ENCODE data around the gene RPL31.

Gene RPL31

DNA sequence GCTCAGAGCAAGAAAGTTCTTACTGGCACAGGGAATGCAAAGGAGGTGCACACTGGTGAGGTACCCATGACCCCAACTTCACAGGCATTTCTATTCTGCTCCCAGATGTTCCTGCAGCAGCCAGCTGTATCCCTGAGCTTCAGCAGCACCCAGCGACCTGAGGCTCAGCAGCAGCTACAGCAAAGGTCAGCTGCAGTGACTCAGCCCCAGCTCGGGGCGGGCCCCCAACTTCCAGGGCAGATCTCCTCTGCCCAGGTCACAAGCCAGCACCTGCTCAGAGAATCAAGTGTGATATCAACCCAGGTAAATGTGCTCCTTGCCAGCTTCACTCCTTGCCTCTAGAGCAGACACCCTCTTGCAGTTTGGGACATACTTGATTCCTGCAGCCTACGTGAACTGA lies 14.1 kb upstream of the RPL31 start:
- no peak for ATAC-seq
- TF ChIP-seq BACH2 (CRISPR knock-in tag; IDR thresholded peaks at IDR 0.05; ENCODE audit: borderline replicate concordance) (no peak), TOX (CRISPR knock-in tag; IDR thresholded peaks at IDR 0.05; ENCODE audit: borderline replicate concordance) (no peak), ZFP3 (CRISPR knock-in tag; IDR thresholded peaks at IDR 0.05) (no peak), ARNTL (CRISPR knock-in tag; IDR thresholded peaks at IDR 0.05; ENCODE audit: borderline replicate concordance, low read depth) (no peak), ZNF8 (CRISPR knock-in tag; IDR thresholded peaks at IDR 0.05) (no peak), SNAI2 (CRISPR knock-in tag; IDR thresholded peaks at IDR 0.05) (no peak), GLIS3 (CRISPR knock-in tag; IDR thresholded peaks at IDR 0.05) (no peak), CSDC2 (CRISPR knock-in tag; IDR thresholded peaks at IDR 0.05) (no peak), RARB (CRISPR knock-in tag; IDR thresholded peaks at IDR 0.05) (no peak), POU6F1 (CRISPR knock-in tag; IDR thresholded peaks at IDR 0.05; ENCODE audit: borderline replicate concordance, low read depth) (no peak)
- TF ChIP-seq, protein P1, sequence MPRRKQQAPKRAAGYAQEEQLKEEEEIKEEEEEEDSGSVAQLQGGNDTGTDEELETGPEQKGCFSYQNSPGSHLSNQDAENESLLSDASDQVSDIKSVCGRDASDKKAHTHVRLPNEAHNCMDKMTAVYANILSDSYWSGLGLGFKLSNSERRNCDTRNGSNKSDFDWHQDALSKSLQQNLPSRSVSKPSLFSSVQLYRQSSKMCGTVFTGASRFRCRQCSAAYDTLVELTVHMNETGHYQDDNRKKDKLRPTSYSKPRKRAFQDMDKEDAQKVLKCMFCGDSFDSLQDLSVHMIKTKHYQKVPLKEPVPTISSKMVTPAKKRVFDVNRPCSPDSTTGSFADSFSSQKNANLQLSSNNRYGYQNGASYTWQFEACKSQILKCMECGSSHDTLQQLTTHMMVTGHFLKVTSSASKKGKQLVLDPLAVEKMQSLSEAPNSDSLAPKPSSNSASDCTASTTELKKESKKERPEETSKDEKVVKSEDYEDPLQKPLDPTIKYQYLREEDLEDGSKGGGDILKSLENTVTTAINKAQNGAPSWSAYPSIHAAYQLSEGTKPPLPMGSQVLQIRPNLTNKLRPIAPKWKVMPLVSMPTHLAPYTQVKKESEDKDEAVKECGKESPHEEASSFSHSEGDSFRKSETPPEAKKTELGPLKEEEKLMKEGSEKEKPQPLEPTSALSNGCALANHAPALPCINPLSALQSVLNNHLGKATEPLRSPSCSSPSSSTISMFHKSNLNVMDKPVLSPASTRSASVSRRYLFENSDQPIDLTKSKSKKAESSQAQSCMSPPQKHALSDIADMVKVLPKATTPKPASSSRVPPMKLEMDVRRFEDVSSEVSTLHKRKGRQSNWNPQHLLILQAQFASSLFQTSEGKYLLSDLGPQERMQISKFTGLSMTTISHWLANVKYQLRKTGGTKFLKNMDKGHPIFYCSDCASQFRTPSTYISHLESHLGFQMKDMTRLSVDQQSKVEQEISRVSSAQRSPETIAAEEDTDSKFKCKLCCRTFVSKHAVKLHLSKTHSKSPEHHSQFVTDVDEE (CRISPR knock-in tag; IDR thresholded peaks at IDR 0.05), result no peak

DNA sequence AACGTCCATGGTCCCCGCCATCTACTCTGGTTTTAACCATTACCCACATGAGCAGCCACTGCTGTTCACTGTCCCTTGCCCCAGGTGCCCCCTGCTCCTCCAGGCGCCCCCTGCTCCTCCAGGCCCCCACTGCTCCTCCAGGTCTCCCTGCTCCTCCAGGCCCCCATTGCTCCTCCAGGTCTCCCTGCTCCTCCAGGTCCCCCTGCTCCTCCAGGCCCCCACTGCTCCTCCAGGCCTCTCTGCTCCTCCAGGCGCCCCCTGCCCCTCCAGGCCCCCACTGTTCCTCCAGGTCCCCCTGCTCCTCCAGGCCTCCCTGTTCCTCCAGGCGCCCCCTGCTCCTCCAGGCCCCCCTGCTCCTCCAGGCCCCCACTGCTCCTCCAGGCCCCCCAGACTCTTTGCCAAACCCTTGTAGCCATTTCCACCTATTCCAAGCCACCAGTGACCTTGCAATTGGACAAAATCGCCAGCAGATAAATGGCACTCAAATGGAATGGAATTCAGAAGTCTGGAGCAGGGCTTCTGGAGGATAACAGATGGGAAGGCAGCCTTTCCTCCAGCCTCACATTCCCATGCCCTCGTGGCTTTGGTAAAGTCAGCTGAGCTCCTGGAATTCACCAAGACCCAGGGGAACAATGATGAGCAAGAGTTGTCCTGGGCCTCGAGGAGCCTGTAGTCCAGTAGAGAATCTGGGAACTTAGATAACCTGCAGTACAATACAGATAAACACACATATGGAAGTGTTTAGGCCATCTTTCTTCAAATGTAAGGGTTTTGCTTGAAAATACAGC lies 13.3 kb upstream of the RPL31 start:
- TF ChIP-seq ARNTL (CRISPR knock-in tag; IDR thresholded peaks at IDR 0.05; ENCODE audit: borderline replicate concordance, low read depth), result no peak
- no peak for TF ChIP-seq ZC3H10 (CRISPR knock-in tag; IDR thresholded peaks at IDR 0.05)
- no peak for TF ChIP-seq ZFP3 (CRISPR knock-in tag; IDR thresholded peaks at IDR 0.05)
- TF ChIP-seq TOX (CRISPR knock-in tag; IDR thresholded peaks at IDR 0.05; ENCODE audit: borderline replicate concordance), result no peak
- TF ChIP-seq SNAI2 (CRISPR knock-in tag; IDR thresholded peaks at IDR 0.05), result no peak
- no peak for TF ChIP-seq GLIS3 (CRISPR knock-in tag; IDR thresholded peaks at IDR 0.05)
- no peak for TF ChIP-seq ZNF565 (CRISPR knock-in tag; conservative IDR thresholded peaks at IDR 0.05; ENCODE audit: low read depth)
- TF ChIP-seq, protein P1 (CRISPR knock-in tag; IDR thresholded peaks at IDR 0.05), result no peak
- TF ChIP-seq RARB (CRISPR knock-in tag; IDR thresholded peaks at IDR 0.05), result no peak
- TF ChIP-seq, protein P2, sequence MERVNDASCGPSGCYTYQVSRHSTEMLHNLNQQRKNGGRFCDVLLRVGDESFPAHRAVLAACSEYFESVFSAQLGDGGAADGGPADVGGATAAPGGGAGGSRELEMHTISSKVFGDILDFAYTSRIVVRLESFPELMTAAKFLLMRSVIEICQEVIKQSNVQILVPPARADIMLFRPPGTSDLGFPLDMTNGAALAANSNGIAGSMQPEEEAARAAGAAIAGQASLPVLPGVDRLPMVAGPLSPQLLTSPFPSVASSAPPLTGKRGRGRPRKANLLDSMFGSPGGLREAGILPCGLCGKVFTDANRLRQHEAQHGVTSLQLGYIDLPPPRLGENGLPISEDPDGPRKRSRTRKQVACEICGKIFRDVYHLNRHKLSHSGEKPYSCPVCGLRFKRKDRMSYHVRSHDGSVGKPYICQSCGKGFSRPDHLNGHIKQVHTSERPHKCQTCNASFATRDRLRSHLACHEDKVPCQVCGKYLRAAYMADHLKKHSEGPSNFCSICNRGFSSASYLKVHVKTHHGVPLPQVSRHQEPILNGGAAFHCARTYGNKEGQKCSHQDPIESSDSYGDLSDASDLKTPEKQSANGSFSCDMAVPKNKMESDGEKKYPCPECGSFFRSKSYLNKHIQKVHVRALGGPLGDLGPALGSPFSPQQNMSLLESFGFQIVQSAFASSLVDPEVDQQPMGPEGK (CRISPR knock-in tag; IDR thresholded peaks at IDR 0.05; ENCODE audit: borderline replicate concordance), result no peak
- no peak for TF ChIP-seq ZNF70 (CRISPR knock-in tag; IDR thresholded peaks at IDR 0.05)
- ATAC-seq, result no peak

DNA sequence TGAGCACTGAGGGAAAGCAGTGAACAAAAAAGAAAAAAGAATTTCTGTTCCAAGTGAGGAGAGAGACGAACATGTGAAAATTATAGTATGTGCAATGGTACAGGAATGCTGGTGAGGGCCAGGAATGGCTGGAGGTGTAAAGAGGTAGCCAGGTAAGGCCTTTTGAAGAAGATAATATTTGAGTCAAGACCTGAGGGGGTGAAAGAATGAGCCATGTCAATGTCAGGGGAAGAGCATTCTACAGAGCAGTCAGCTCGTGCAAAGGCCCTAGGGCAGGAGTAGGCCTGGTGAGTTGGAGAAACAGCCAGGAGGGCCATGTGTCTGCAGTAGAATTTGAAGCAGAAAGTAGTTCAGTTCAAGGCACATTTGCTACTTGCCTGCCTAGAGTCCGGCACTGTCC lies 12.4 kb upstream of the RPL31 start:
- ATAC-seq, result no peak
- TF ChIP-seq ZFP30 (CRISPR knock-in tag; IDR thresholded peaks at IDR 0.05) (no peak), CSRNP3 (CRISPR knock-in tag; IDR thresholded peaks at IDR 0.05) (no peak), ZC3H10 (CRISPR knock-in tag; IDR thresholded peaks at IDR 0.05) (no peak), ZNF565 (CRISPR knock-in tag; conservative IDR thresholded peaks at IDR 0.05; ENCODE audit: low read depth) (no peak), ISL1 (CRISPR knock-in tag; IDR thresholded peaks at IDR 0.05) (no peak), ZFP3 (CRISPR knock-in tag; IDR thresholded peaks at IDR 0.05) (no peak), TCF4 (CRISPR knock-in tag; IDR thresholded peaks at IDR 0.05; ENCODE audit: borderline replicate concordance) (no peak), ARNTL (CRISPR knock-in tag; IDR thresholded peaks at IDR 0.05; ENCODE audit: borderline replicate concordance, low read depth) (no peak), PPARA (CRISPR knock-in tag; IDR thresholded peaks at IDR 0.05; ENCODE audit: borderline replicate concordance) (no peak)
- TF ChIP-seq, protein P2 (CRISPR knock-in tag; IDR thresholded peaks at IDR 0.05; ENCODE audit: borderline replicate concordance), result no peak

All from SK-N-SH treated with all-trans-retinoic acid at 6 μM for 48 hours (cell line).